Mesothelial cell of epicardium (in vitro differentiated cells): Measurements from ENCODE around the gene COA3. TPM values are rescaled to one million over a fixed set of nuclear protein-coding genes. Genes with fewer than 3 reads are reported as not detected.

Experiments
- DNase-seq, 2 experiments: peaks; one replicate each; pipeline ENCODE4 v3.0.0; 2021; ENCODE audit warnings: low spot score in 2 of 2; ENCODE audit not compliant: unreplicated experiment in 2 of 2
- H3K27ac Mint-ChIP-seq: 2 replicates; pipeline ENCODE4 v1.8.0; 2021; ENCODE audit warnings: mixed read lengths
- H3K27me3 Mint-ChIP-seq: 2 replicates; pipeline ENCODE4 v1.8.0; 2021; ENCODE audit warnings: low read depth, mixed read lengths
- H3K36me3 Mint-ChIP-seq: 2 replicates; pipeline ENCODE4 v1.8.0; 2021; ENCODE audit warnings: mixed read lengths
- H3K4me1 Mint-ChIP-seq: 2 replicates; pipeline ENCODE4 v1.8.0; 2021; ENCODE audit warnings: mixed read lengths
- H3K4me3 Mint-ChIP-seq: 2 replicates; pipeline ENCODE4 v1.8.0; 2021; ENCODE audit warnings: mild to moderate bottlenecking, moderate library complexity, mixed read lengths
- H3K9me3 Mint-ChIP-seq: 2 replicates; pipeline ENCODE4 v1.8.0; 2021; ENCODE audit warnings: mixed read lengths
- CTCF ChIP-seq: fragments of 200-600 bp; sonication (generic); IDR thresholded peaks from one replicate; pipeline ENCODE4 v1.5.0; 2021; ENCODE audit warnings: antibody characterized with exemption; ENCODE audit not compliant: unreplicated experiment
- total RNA-seq: library from RNA; stranded (reverse); gene quantifications from 3 replicates; pipeline ENCODE4 v1.2.1, GENCODE V29; 2021

The COA3 gene
- total RNA-seq, 1 donor from 2014 or later = 52.4 TPM

- Mint-ChIP-seq H3K27me3 (peaks cover 12% of the 10 kb centered on the region), H3K4me1 (peaks cover 15% of the 10 kb centered on the region), H3K36me3 (peaks cover 10% of the 10 kb centered on the region), H3K9me3 (no peaks in the 10 kb centered on the region), H3K27ac (peak overlapping the region; percentile 87), H3K4me3 (peak overlapping the region; percentile 91)
- DNase-seq = no peak
- TF ChIP-seq CTCF = no peak
Observed at GRCh38 chr17:42797067-42798007, 1.2 kb downstream of the COA3 start.

- H3K4me1 Mint-ChIP-seq = peaks cover 15% of the 10 kb centered on the region
- no peak for DNase-seq
- H3K36me3 Mint-ChIP-seq = peaks cover 10% of the 10 kb centered on the region
- TF ChIP-seq CTCF = no peak
- no peak overlapping the region for H3K4me3 Mint-ChIP-seq
- H3K27ac Mint-ChIP-seq = no peak overlapping the region
- no peaks in the 10 kb centered on the region for H3K9me3 Mint-ChIP-seq
- H3K27me3 Mint-ChIP-seq = peaks cover 6% of the 10 kb centered on the region
Observed at GRCh38 chr17:42796066-42796758, 2.3 kb downstream of the COA3 start.

GRCh38 chr17:42795465-42795864 is 3.0 kb downstream of the COA3 start:
- no peak for DNase-seq
- Mint-ChIP-seq H3K36me3 (peaks cover 10% of the 10 kb centered on the region), H3K27ac (no peak overlapping the region), H3K4me3 (no peak overlapping the region), H3K9me3 (no peaks in the 10 kb centered on the region), H3K27me3 (peaks cover 9% of the 10 kb centered on the region), H3K4me1 (peaks cover 15% of the 10 kb centered on the region)
- TF ChIP-seq CTCF = no peak

- Mint-ChIP-seq H3K9me3 (no peaks in the 10 kb centered on the region), H3K4me3 (no peak overlapping the region), H3K36me3 (peaks cover 10% of the 10 kb centered on the region), H3K4me1 (peaks cover 15% of the 10 kb centered on the region), H3K27ac (no peak overlapping the region), H3K27me3 (peaks cover 7% of the 10 kb centered on the region)
- no peak for DNase-seq
- TF ChIP-seq CTCF = no peak
Observed at GRCh38 chr17:42795061-42795460, 3.4 kb downstream of the COA3 start.

- Mint-ChIP-seq H3K27ac (no peak overlapping the region), H3K36me3 (peaks cover 10% of the 10 kb centered on the region), H3K9me3 (no peaks in the 10 kb centered on the region), H3K4me1 (peaks cover 5% of the 10 kb centered on the region), H3K4me3 (no peak overlapping the region), H3K27me3 (peaks cover 9% of the 10 kb centered on the region)
- no peak for DNase-seq
- TF ChIP-seq CTCF = no peak
Observed at GRCh38 chr17:42792545-42792944, 6.0 kb downstream of the COA3 start.
